CD4-positive, alpha-beta T cell treated with Interleukin-10 for 1 hour (primary cell): ENCODE measurements around the gene TTC22.

Experiments
- DNase-seq: peaks from one replicate; pipeline ENCODE4 v3.0.0-alpha.2; 2020

TTC22 gene

DNA sequence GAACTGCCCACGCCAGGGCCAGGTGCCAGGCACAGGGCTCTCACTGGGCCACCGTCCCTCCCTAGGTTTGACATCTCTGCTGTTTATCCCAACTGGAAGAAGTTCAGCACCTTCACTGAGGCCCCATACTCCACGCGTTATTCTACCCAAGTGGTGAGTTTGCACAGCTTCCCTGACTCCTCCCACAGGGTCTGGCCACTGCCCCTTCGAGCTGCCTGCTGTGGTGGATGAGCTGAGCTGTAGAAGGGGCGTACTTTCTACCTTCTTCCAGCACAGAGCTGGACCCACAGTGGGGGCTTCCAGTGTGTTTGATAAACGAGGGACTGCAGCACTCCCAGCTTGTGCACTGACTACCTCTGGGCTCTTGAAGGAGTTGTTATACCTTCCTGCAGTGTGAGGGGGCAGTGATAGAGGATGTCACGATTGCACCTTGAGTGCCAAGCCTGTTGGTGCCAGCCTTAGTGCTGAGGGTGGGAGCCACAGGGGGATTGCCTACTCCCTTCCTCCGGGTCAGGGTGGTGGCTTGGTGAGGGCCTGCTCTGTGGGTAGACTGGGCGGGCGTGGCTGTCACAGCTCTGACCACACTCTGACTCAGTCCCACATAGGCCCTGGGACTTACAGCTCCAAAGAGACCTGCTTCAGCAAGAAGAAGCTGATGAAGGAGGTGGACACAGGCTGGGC, 5.9 kb upstream of the TTC22 start:
- DNase-seq: peak; percentile 56

GRCh38 chr1:54805981-54806381, 4.9 kb upstream of the TTC22 start:
- DNase-seq: no peak

DNA sequence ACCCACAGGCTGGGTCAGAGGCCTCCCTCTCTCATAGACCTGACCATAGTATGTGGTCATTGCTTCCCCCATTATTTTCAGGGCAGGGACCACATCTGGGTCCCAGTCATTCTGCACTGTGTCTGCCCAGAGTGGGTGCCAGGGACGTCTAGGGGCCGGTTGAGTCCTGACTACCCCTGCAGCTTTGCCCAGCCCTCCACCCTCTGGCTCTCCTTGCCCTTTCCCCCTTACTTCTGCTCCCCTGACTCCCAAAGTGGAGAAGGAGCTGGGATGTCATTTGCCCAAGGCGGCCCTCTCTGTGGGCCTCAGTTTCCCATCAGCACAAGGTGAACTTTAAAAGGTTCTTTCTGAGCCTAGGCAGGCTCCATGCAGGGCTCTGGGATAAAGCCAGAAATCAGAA, 4.3 kb upstream of the TTC22 start:
- DNase-seq: no peak

- no peak for DNase-seq
Observed at GRCh38 chr1:54804471-54805132, 3.5 kb upstream of the TTC22 start.

GRCh38 chr1:54803761-54804470, 2.8 kb upstream of the TTC22 start:
- DNase-seq: no peak

DNA sequence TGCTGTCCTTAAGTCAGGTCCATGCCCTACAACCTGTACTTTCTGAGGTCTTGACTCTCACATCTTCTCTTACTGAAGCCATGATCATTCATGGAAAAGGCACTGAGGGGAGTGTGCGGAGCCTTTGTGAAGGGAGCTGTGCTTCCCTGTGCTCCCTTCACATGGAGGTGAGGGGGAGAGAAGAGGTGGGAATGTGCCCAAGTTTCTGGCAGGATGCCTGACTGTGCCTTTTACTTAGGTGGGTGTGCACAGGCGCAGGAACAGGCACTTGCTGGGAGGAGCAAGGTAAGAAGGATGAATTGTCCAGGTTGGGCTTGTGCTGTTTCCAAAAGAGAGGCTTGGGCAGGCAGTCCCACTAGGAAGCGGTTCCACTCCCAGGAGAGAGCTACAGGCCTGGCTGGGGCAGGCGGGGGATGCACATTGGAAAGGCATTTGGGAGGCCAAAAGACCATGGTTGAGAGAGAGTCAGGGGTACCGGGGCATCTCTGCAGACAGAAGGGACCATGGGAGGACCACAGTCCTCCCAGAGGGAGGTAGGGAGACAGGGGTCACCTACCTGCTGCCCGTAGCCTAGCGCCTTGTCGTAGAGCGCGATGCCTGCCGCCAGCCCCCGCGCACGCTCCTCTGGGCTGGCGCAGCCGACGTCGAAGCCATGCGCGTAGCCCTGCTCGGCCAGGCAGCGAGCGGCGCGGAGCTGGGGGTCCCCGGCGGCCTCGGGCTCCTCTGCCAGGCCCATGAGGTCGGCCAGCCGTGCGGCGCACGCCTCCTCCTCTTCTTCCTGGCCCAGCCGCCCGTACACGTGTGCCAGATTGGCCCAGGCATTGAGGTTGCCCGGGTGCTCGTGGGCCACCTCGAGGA, 853 bp downstream of the TTC22 start:
- DNase-seq: no peak

GRCh38 chr1:54798769-54799641, 2.1 kb downstream of the TTC22 start:
- peak; percentile 22 for DNase-seq

- DNase-seq: no peak
Observed at GRCh38 chr1:54798206-54798605, 2.9 kb downstream of the TTC22 start.

DNA sequence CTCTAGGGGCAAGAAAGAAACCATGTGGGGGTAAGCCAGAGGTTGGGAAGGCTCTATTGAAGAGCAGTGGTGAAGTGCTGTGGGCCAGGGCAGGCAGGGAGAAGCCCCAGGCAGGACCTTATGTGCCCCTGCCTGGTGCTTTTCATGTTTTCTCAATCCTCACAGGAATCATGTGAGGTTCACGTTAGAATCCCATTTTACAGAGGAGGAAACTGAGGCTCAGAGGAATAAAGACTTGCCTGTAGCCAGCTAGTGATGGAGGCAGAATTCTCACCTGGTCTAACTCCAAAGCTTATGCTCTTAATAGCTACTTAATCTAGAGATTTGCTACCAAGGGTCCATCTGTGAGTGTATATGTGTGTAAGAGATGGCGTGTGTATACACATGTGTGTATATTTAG, 4.2 kb downstream of the TTC22 start:
- DNase-seq: no peak

GRCh38 chr1:54795841-54796468, 5.2 kb downstream of the TTC22 start:
- DNase-seq: no peak

- DNase-seq: no peak
Observed at GRCh38 chr1:54795356-54795665, 5.8 kb downstream of the TTC22 start.

- DNase-seq: no peak
Observed at GRCh38 chr1:54794451-54795355, 6.4 kb downstream of the TTC22 start.

- DNase-seq: no peak
Observed at GRCh38 chr1:54792686-54793282, 8.3 kb downstream of the TTC22 start.

GRCh38 chr1:54791880-54792522, 9.1 kb downstream of the TTC22 start:
- DNase-seq: peak; percentile 48

DNA sequence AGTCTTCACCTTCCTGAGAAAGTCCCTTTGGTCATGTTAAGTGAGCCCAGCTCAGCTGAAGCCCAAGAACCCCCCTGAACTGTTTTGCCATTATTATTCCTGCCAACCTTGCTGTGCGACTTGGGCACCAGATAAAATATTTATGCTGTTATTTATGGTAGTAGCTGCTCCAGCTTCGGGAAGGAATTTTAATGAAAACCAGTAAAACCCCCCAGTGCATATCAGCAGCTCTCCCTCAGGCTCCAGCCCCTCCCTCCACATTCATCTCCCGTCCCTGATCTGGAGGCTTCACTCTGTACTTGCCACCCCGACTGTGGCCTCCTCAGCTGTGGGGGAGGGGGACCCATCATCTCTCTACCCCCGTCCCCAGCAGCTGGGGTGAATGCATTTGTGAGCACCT, 12.7 kb downstream of the TTC22 start:
- no peak for DNase-seq

DNA sequence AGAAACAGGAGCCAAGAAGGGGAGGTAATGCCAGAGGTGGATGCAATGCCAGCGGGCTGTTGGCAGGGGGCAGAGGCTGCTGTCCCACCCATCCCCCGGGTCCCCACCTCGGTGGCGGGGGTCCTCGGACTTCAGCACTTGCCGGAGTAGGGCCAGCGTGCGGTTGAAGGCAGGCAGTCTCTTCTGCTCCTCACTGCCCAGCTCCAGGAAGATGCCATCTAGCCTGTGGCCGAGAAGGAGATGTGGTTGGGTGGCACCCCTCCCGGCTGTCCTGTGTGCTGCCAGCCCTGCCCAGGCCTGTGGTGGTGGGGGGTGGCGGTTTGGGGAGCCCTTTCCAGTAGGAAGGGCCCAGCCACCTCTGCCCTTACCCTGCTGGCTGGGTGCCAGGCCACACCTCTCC, 13.5 kb downstream of the TTC22 start:
- no peak for DNase-seq

DNA sequence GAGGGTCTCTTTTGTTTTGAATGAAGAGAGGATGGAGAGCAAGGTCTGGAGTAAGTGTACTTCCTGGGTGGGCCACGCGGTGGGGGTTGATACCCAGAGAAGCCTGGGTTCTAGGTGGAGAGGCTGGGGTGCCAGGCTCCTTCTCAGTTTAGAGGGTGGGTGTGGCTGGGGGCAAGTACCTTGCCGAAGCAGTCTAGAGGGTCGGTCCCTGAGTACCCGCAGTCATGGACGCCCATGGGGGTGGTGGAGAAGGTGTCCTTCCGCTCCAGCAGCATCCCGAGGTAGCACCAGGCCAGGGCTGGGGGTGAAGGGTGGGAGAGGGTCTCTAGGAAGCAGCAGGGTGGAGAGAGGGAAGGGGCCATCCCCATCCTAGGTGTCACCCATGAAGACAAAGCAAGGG, 14.3 kb downstream of the TTC22 start:
- no peak for DNase-seq

DNA sequence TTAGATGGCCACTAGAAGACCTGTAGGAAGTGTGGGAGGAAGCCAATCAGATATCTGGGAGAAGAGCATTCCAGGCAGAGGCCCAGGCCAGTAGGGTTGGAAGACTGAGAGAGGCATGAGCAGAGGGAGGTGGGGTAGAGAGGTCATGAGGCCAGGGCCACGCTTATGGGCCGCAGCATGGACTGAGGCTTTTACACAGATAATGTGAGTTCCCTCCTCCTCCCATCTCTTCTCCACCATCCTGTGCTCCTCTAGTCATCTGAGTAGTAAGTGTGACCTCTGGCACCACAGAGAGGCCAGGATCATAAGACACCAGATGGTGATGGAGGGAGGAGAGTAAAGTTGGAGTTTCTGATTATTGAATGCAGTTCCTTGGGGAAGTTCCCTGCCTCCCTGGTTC, 17.1 kb downstream of the TTC22 start:
- no peak for DNase-seq

- no peak for DNase-seq
Observed at GRCh38 chr1:54782588-54782987, 18.5 kb downstream of the TTC22 start.

DNA sequence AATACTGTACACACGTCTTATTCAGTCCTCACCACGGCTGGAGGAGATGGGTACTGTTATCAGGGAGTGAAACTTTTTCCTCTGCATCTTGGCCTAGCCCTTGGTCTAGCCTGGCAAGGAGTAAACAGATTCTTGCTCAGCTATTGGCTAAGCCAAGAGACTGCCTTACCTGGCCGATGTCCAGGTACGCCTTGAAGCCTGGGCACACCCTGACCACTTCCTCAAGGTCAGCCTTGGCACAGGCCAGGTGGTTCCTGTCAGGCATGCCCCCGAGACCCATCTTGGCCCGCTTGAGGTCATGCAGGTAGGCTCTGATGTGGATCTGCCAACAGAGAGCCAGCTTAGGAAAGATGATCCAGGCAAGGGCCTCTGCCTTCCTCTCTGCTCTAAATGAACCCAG, 19.0 kb downstream of the TTC22 start:
- no peak for DNase-seq
